HL-60 (cell line): ENCODE measurements around the gene LIMCH1.

Source experiments
- GABPA ChIP-seq: IDR thresholded peaks from 2 replicates; pipeline ENCODE4 v1.6.1; 2012; ENCODE audit warnings: low read depth
- POLR2AphosphoS5 ChIP-seq: IDR thresholded peaks from 2 replicates; pipeline ENCODE4 v1.6.1; 2012; ENCODE audit warnings: low read depth
- SPI1 ChIP-seq: IDR thresholded peaks from 2 replicates; pipeline ENCODE4 v1.6.1; 2012; ENCODE audit warnings: low read depth, mild to moderate bottlenecking, borderline replicate concordance
- TF ChIP-seq, protein P1 (sequence below): IDR thresholded peaks from one replicate; pipeline ENCODE4 v1.5.1; 2011; ENCODE audit warnings: low read length, control low read depth, inconsistent platforms; ENCODE audit not compliant: insufficient read depth
- TF ChIP-seq, protein P2 (sequence below): IDR thresholded peaks from 2 replicates; pipeline ENCODE4 v1.6.1; 2012; ENCODE audit warnings: low read depth; ENCODE audit not compliant: insufficient replicate concordance

- TF ChIP-seq GABPA: no peak
- TF ChIP-seq, protein P1, sequence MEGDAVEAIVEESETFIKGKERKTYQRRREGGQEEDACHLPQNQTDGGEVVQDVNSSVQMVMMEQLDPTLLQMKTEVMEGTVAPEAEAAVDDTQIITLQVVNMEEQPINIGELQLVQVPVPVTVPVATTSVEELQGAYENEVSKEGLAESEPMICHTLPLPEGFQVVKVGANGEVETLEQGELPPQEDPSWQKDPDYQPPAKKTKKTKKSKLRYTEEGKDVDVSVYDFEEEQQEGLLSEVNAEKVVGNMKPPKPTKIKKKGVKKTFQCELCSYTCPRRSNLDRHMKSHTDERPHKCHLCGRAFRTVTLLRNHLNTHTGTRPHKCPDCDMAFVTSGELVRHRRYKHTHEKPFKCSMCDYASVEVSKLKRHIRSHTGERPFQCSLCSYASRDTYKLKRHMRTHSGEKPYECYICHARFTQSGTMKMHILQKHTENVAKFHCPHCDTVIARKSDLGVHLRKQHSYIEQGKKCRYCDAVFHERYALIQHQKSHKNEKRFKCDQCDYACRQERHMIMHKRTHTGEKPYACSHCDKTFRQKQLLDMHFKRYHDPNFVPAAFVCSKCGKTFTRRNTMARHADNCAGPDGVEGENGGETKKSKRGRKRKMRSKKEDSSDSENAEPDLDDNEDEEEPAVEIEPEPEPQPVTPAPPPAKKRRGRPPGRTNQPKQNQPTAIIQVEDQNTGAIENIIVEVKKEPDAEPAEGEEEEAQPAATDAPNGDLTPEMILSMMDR: no peak
- TF ChIP-seq SPI1: peak; percentile 48; the same call in 1 of the 2 replicates
- TF ChIP-seq, protein P2, sequence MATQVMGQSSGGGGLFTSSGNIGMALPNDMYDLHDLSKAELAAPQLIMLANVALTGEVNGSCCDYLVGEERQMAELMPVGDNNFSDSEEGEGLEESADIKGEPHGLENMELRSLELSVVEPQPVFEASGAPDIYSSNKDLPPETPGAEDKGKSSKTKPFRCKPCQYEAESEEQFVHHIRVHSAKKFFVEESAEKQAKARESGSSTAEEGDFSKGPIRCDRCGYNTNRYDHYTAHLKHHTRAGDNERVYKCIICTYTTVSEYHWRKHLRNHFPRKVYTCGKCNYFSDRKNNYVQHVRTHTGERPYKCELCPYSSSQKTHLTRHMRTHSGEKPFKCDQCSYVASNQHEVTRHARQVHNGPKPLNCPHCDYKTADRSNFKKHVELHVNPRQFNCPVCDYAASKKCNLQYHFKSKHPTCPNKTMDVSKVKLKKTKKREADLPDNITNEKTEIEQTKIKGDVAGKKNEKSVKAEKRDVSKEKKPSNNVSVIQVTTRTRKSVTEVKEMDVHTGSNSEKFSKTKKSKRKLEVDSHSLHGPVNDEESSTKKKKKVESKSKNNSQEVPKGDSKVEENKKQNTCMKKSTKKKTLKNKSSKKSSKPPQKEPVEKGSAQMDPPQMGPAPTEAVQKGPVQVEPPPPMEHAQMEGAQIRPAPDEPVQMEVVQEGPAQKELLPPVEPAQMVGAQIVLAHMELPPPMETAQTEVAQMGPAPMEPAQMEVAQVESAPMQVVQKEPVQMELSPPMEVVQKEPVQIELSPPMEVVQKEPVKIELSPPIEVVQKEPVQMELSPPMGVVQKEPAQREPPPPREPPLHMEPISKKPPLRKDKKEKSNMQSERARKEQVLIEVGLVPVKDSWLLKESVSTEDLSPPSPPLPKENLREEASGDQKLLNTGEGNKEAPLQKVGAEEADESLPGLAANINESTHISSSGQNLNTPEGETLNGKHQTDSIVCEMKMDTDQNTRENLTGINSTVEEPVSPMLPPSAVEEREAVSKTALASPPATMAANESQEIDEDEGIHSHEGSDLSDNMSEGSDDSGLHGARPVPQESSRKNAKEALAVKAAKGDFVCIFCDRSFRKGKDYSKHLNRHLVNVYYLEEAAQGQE: no peak
- no peak for TF ChIP-seq POLR2AphosphoS5
Measured at GRCh38 chr4:41647383-41647782, 109.4 kb downstream of the LIMCH1 start.
